ENCODE measurements around the gene HOTAIR.

DNA sequence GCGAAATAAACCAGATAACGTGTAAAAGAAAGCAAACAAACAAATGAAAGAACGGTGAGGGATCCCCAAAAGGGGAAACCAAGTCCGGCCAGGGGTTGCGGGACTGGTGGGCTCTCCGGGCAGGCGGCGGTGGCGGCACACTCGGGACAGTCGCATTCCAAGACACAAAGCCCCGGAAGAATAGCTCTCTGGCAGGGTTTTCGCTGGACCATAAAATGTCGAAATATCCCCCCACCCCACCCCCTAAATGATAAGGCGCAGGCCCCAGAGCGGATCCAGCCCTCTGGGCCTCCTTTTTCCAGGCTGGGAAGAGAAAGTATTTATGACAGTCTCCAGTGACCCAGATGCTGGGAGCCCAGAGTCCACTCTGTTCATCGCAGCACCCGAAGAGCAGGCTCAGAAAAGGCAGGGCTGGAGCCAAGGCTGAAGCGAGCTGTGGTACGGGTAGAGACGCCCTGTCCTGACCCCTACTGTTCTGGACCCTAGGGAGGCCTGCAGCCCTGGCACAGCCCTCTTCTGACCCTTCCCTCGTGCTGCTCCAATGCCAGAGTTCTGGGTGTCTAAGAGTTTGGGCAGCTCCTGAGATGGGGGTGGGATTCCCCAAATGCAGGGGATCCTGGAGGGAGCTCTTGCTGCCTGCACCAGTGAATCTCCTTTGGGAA, 31.9 kb upstream of the HOTAIR start:
- TF ChIP-seq, protein P1, sequence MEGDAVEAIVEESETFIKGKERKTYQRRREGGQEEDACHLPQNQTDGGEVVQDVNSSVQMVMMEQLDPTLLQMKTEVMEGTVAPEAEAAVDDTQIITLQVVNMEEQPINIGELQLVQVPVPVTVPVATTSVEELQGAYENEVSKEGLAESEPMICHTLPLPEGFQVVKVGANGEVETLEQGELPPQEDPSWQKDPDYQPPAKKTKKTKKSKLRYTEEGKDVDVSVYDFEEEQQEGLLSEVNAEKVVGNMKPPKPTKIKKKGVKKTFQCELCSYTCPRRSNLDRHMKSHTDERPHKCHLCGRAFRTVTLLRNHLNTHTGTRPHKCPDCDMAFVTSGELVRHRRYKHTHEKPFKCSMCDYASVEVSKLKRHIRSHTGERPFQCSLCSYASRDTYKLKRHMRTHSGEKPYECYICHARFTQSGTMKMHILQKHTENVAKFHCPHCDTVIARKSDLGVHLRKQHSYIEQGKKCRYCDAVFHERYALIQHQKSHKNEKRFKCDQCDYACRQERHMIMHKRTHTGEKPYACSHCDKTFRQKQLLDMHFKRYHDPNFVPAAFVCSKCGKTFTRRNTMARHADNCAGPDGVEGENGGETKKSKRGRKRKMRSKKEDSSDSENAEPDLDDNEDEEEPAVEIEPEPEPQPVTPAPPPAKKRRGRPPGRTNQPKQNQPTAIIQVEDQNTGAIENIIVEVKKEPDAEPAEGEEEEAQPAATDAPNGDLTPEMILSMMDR (IDR thresholded peaks at IDR 0.05; ENCODE audit: extremely low read depth in 1 of 2, insufficient read depth in 1 of 2, low read depth in 1 of 2, low read length in 2 of 2), result no peak
- TF ChIP-seq, protein P2, sequence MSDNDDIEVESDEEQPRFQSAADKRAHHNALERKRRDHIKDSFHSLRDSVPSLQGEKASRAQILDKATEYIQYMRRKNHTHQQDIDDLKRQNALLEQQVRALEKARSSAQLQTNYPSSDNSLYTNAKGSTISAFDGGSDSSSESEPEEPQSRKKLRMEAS (IDR thresholded peaks at IDR 0.05; ENCODE audit: insufficient read depth, insufficient read length), result no peak
- TF ChIP-seq POLR2AphosphoS5 (IDR thresholded peaks at IDR 0.05; ENCODE audit: insufficient read depth, low read depth, low read length) (no peak), FOS (IDR thresholded peaks at IDR 0.05; ENCODE audit: borderline replicate concordance, insufficient read depth, low read length) (no peak)
